Cerebellar nuclear complex (tissue), 1 donor: Measurements from ENCODE around the gene PPP2R1A.
"Not testable (repeated sequence)": the region's sequence is repeated elsewhere in the genome, so short reads cannot be mapped to it uniquely, and the experiment has no call there.

Source experiments
- DNase-seq, 2 experiments: peaks; one replicate each; lab custom pipeline; 2025; lab: John Stamatoyannopoulos, UW

The PPP2R1A gene

DNA sequence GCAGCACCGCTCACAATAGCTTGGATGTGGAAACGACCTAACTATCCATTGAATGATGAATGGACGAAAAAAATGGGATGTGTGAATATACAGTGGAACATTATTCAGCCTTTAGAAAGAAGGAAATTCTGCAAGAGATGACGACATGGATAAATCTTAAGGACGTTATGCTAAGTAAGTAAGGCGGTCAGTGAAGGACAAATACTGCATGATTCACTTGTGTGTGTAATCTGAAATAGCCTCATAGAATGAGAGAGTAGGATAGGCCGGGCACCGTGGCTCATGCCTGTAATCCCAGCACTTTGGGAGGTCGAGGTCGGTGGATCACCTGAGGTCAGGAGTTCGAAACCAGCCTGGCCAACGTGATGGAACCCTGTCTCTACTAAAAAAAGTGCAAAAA, 54.2 kb downstream of the PPP2R1A start:
- no peak for DNase-seq

DNA sequence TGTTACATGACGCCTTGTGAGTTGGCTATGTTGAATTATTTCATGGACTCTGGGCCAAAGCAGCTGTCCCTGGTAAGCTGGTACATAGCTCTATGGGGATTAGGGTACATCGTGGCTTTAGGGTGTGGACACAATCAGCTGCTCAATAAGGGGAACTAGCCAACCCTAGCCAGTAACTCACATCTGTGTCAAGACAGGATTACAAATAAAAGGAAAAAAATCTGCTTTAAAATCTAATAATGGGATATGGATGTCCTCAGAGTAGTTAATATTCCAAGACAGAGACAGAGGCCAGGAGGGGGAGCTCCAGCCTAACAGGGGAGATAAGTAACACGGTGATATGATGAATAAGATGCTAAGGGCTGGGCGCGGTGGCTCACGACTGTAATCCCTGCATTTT, 58.4 kb downstream of the PPP2R1A start:
- no peak for DNase-seq

DNA sequence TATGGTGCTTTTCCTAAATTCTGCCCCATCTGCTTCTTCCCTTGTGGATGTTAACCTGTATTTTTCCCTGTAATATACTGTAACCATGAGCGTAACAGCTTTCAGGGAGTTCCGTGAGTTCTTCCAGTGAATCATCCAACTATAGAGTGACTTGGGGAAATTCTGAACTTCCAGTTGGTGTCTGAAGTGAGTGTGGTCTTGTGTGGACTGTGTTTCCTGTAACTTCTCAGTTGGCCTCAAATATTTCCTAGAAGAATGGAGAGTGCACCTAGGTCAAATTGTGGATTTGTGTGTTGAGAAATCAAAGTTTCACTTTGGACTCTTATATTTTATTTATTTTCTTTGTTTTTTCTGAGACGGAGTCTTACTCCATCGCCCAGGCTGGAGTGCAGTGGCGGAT, 68.6 kb downstream of the PPP2R1A start:
- no peak for DNase-seq

DNA sequence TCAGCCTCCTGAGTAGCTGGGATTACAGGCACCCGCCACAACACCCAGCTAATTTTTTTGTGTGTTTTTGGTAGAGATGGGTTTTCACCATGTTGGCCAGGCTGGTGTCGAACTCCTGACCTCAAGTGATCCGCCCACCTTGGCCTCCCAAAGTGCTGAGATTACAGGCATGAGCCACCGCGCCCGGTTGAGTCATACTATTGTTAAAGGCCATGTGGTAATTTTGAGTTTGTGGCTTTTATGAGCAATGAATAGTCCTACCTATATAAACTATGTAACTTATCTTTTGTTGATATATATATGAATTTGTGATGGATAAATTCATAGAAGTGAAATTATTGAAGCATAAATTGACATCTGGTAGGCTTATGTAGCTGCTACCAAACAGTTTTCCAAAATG, 75.7 kb downstream of the PPP2R1A start:
- DNase-seq = not testable (repeated sequence)

DNA sequence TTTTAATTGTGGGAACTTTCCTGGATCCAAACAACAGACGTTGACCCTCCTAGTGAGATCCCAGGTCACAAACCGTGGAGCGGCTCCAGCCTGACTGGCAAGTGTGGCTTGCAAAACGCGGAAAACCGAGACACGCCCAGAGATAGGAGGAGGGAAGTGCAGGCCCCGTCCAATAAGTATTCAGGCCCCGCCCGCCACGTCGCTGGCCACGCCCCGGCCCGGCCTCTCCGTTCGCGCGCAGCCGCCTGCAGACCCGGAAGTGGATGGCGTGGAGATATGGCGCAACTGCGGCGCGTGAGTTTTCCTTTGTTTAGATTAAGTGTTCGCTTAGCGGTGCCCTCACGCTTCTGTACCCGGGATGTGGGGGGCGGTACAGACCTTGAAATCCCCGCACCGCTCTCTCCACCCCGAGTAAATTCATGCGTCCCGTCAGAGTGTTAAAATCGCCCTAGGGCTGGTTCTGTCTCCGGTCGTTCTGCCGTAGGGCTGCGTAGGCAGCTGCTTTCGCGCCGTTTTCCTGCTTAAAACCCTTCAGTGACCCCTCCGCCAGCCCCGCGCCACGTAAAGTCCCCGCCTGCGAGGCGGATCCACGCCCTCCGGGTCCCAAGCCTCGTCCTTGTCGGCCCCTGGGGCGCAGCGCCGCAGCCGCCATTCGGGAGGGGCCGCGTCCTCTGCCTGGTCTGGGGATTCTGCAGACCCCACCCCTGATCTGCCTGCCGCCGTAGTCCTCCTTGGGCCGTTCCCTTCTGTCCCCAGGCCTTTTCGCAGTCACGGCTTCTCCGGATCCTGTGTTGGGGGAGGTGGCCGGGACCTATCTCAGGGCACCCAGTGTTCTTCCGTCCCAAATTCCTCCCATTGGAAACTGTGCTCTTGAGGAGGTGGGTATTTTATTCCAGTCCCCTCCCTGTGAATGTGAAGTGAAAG, 79.7 kb downstream of the PPP2R1A start, which contains the start of gene ZNF766:
Gene ZNF766, plus strand, starts transcription at position 250 of the 924 bp plus-strand sequence. Its CDS starts 27 bp downstream, at position 277.
- DNase-seq = peak; percentile 48 to 86

DNA sequence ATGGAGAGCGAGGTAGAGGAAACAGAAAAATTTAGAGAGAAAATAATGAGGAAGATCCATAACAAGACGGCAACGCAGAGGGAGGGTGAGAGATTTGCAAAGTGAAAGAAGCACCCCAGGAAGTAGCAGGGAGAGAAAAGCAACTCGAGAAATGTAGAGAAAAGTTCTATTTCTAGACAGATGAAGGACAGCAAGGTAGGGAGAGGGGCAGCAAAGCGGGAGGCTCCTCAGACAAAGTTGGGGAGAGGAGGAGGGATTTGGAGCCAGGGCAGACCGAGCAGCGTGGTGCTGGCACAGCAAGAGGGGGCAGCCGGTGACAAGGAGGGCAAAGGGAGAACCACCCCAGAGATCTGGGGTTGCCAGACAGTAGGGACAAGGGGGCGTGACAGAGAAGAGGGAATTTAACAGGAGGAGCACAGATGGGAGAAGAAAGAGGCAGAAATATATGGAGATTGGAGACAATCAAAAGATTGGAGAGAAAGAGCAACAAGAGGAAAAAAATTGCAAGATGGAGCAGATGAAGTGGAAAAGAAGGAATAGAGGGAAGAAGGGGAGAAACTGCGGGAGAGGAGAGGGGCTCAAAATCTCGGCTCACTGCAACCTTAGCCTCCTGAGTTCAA, 80.5 kb downstream of the PPP2R1A start:
- DNase-seq = no peak

- DNase-seq = no peak
Observed at GRCh38 chr19:52273301-52273700, 83.4 kb downstream of the PPP2R1A start.

DNA sequence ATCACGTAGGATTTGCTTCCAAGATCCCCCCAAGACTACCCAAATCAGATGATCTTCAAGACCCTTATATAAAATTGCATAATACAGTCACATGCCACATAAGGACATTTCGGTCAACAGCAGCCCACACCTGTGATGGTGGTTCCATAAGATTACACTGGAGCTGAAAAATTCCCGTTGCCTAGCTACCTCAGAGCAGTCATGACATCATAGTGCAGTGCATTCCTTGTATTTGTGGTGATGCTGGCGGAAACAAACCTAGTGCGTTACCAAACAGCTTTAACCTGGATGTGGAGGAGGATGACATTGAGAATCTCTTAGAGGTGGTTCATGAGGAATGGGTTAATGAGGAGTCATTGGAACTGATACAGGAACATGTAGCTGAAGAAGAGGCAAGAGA, 84.3 kb downstream of the PPP2R1A start:
- DNase-seq = no peak

GRCh38 chr19:52275988-52276387, 86.1 kb downstream of the PPP2R1A start:
- DNase-seq = no peak

- no peak for DNase-seq
Observed at GRCh38 chr19:52277471-52277870, 87.6 kb downstream of the PPP2R1A start.
